OCI-LY1 (cell line): ENCODE measurements around the gene TIMP2.
A peak's percentile ranks its signal among the peaks of the same experiment; 100 is the strongest.

Experiments used
- H2AFZ ChIP-seq: fragments of 200-600 bp; sonication (generic), shearing (Covaris generic); 2 replicates; pipeline ENCODE4 v1.6.0; 2014; ENCODE audit warnings: antibody characterized with exemption, mild to moderate bottlenecking, low read length
- H3F3A ChIP-seq: fragments of 200-600 bp; sonication (generic), shearing (Covaris generic); 2 replicates; pipeline ENCODE4 v1.6.0; 2014; ENCODE audit warnings: mild to moderate bottlenecking, antibody characterized with exemption, low read length, moderate library complexity; ENCODE audit not compliant: insufficient read depth
- H3K27ac ChIP-seq: fragments of 200-600 bp; sonication (generic); 2 replicates; pipeline ENCODE4 v1.5.1; 2014; ENCODE audit warnings: low read length, mixed run types, mild to moderate bottlenecking, low read depth; ENCODE audit not compliant: poor library complexity, severe bottlenecking
- H3K27me3 ChIP-seq: fragments of 200-600 bp; sonication (generic); 2 replicates; pipeline ENCODE4 v1.6.0; 2014; ENCODE audit warnings: antibody characterized with exemption, mild to moderate bottlenecking, low read length, moderate library complexity; ENCODE audit not compliant: insufficient read depth
- H3K36me3 ChIP-seq: fragments of 200-600 bp; sonication (generic); 2 replicates; pipeline ENCODE4 v1.6.1; 2014; ENCODE audit warnings: mild to moderate bottlenecking, antibody characterized with exemption, low read length, moderate library complexity, mixed read lengths; ENCODE audit not compliant: insufficient read depth
- H3K4me1 ChIP-seq: fragments of 200-600 bp; sonication (generic); 2 replicates; pipeline ENCODE4 v1.5.1; 2014; ENCODE audit warnings: mild to moderate bottlenecking, low read length, moderate library complexity; ENCODE audit not compliant: insufficient read depth, severe bottlenecking
- H3K4me2 ChIP-seq: fragments of 200-600 bp; sonication (generic), shearing (Covaris generic); 2 replicates; pipeline ENCODE4 v1.6.1; 2014; ENCODE audit warnings: low read length
- H3K4me3 ChIP-seq: fragments of 200-600 bp; sonication (generic); 2 replicates; pipeline ENCODE4 v1.5.1; 2014; ENCODE audit warnings: low read length, low read depth, mild to moderate bottlenecking, mixed read lengths; ENCODE audit not compliant: poor library complexity, severe bottlenecking
- H3K79me2 ChIP-seq: fragments of 200-600 bp; shearing (Covaris generic); 2 replicates; pipeline ENCODE4 v1.6.1; 2016; ENCODE audit warnings: mixed run types, low read length, mixed read lengths; ENCODE audit not compliant: insufficient read depth
- H3K9ac ChIP-seq: fragments of 200-600 bp; sonication (generic), shearing (Covaris generic); 2 replicates; pipeline ENCODE4 v1.6.1; 2014; ENCODE audit warnings: mild to moderate bottlenecking, low read length, mixed read lengths
- H3K9me2 ChIP-seq: fragments of 200-600 bp; sonication (generic), shearing (Covaris generic); 2 replicates; pipeline ENCODE4 v1.6.1; 2014; ENCODE audit warnings: low read depth, mild to moderate bottlenecking, low read length, mixed read lengths
- H3K9me3 ChIP-seq: fragments of 200-600 bp; shearing (Covaris generic); 2 replicates; pipeline ENCODE4 v1.6.1; 2014; ENCODE audit warnings: low read length, mixed read lengths
- H4K20me1 ChIP-seq: fragments of 200-600 bp; sonication (generic), shearing (Covaris generic); 2 replicates; pipeline ENCODE4 v1.6.0; 2016; ENCODE audit warnings: mild to moderate bottlenecking, low read length; ENCODE audit not compliant: insufficient read depth
- CTCF ChIP-seq: fragments of 200-600 bp; sonication (generic), shearing (Covaris generic); IDR thresholded peaks from 2 replicates; pipeline ENCODE4 v1.5.1; 2017; ENCODE audit warnings: mild to moderate bottlenecking, antibody characterized with exemption, low read length, moderate library complexity, mixed read lengths
- EZH2 ChIP-seq: fragments of 200-600 bp; sonication (generic), shearing (Covaris generic); IDR thresholded peaks from 2 replicates; pipeline ENCODE4 v1.8.0; 2017; ENCODE audit warnings: borderline replicate concordance, mixed run types, mild to moderate bottlenecking, antibody characterized with exemption, low read length, moderate library complexity, mixed read lengths

Gene TIMP2

GRCh38 chr17:78924481-78925151 lies 571 bp downstream of the TIMP2 start:
- Histone ChIP-seq H3K27ac (no peak overlapping the region), H4K20me1 (no peaks in the 10 kb centered on the region), H3K4me1 (peaks cover 8% of the 10 kb centered on the region), H3K4me2 (no peak overlapping the region), H3K27me3 (peaks cover 7% of the 10 kb centered on the region), H3K4me3 (no peak overlapping the region), H3K36me3 (no peaks in the 10 kb centered on the region), H3K9me3 (no peaks in the 10 kb centered on the region), H2AFZ (no peak overlapping the region), H3K9ac (no peak overlapping the region), H3K79me2 (no peaks in the 10 kb centered on the region), H3K9me2 (no peaks in the 10 kb centered on the region), H3F3A (no peaks in the 10 kb centered on the region)
- no peak for TF ChIP-seq CTCF
- no peak for TF ChIP-seq EZH2

- Histone ChIP-seq H3K4me3 (peak overlapping the region; percentile 8), H3K9me3 (no peaks in the 10 kb centered on the region), H3K4me1 (peaks cover 8% of the 10 kb centered on the region), H3K9me2 (no peaks in the 10 kb centered on the region), H3K4me2 (peak overlapping the region; percentile 42), H3K36me3 (no peaks in the 10 kb centered on the region), H3K27me3 (peaks cover 7% of the 10 kb centered on the region), H2AFZ (no peak overlapping the region), H3K9ac (no peak overlapping the region), H3K79me2 (no peaks in the 10 kb centered on the region), H3K27ac (no peak overlapping the region), H3F3A (no peaks in the 10 kb centered on the region), H4K20me1 (no peaks in the 10 kb centered on the region)
- TF ChIP-seq CTCF: no peak
- no peak for TF ChIP-seq EZH2
Measured at GRCh38 chr17:78923660-78924453, 1.3 kb downstream of the TIMP2 start.

- H3K9me2 ChIP-seq: no peaks in the 10 kb centered on the region
- H3K4me1 ChIP-seq: peaks cover 8% of the 10 kb centered on the region
- no peaks in the 10 kb centered on the region for H3F3A ChIP-seq
- no peak overlapping the region for H3K4me3 ChIP-seq
- TF ChIP-seq CTCF (no peak), EZH2 (no peak)
- H3K4me2 ChIP-seq: no peak overlapping the region
- no peak overlapping the region for H2AFZ ChIP-seq
- no peak overlapping the region for H3K27ac ChIP-seq
- no peaks in the 10 kb centered on the region for H4K20me1 ChIP-seq
- no peak overlapping the region for H3K9ac ChIP-seq
- H3K9me3 ChIP-seq: no peaks in the 10 kb centered on the region
- no peaks in the 10 kb centered on the region for H3K36me3 ChIP-seq
- H3K79me2 ChIP-seq: no peaks in the 10 kb centered on the region
- peaks cover 7% of the 10 kb centered on the region; the same call in 1 of the 2 replicates for H3K27me3 ChIP-seq
Measured at GRCh38 chr17:78922816-78923498, 2.2 kb downstream of the TIMP2 start.
